NCI-H345 (cell line): Measurements from ENCODE around the gene AUH.

Source experiments
- DNase-seq: peaks from one replicate; lab custom pipeline; 2025; lab: John Stamatoyannopoulos, UW

AUH gene

DNA sequence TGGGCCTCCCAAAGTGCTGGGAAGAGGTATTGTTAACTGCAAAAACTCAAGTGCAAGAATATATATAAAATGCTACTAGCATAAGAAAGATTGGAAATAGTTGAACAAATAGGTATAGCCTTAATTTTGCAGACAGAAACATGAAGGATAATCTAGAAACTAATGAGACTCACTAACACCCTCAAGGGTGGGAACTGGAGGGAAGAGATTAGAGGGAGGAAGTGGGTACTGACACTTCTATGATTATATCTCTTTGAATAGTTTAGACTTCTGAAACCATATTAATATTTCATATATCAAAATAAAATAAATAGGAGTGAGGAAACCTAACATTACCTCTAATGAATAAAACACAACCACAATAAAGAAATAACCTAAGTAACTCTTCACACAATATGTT is 23.0 kb downstream of the AUH start:
- DNase-seq, result no peak

DNA sequence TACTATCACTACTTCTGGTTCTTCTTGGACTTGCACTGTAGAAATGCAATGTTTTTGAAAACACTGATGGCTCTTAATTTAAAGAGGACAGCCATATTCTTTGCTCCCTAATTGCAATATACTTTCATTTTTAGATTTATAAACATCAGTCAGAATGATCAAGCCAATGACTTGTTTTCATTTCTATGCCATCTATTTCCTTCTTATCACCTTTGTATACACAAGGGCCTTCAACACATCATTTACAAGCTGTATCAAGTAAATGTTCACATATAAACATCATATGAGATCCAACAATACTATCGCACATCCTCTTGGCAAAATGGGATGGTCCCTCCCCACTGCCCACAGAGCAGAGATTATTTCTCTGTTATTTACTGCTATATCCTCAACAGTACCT is 24.9 kb downstream of the AUH start:
- DNase-seq, result no peak

DNA sequence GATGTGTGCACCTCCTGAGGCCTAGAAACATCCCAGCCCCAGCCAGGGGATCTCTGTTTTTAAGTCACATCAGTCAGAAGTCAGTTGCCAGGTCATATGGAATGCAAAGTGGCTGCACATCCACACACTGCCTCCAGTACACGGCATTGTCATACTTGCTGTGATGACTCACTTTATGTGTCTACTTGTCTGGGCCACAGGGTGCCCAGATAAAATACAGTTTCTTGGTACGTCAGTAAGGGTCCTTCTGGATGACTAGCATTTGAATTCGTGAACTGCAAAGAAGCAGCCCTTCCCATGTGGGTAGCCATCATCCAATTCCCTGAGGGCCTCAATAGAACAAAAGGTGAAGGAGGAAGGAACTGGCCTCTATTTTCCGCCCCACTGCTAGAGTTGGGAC is 27.7 kb downstream of the AUH start:
- no peak for DNase-seq

DNA sequence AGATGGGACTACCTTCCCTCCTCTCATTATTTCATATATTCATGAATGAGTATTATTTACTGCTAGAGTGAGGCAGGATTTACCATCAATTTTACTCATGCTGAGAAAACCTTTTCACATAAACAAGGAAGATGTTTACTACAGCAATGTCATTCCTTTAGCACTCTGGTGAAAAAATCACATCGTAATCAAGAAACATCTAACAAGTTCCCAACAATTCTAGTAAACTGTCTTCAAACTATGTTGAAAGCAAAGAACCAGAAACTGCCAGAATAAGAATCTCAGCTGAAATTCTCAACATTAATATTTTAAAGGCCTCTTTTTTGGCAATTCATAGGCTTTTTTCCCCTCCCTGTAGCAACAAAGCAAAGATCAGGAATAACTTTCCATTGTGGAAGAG is 28.2 kb downstream of the AUH start:
- no peak for DNase-seq

DNA sequence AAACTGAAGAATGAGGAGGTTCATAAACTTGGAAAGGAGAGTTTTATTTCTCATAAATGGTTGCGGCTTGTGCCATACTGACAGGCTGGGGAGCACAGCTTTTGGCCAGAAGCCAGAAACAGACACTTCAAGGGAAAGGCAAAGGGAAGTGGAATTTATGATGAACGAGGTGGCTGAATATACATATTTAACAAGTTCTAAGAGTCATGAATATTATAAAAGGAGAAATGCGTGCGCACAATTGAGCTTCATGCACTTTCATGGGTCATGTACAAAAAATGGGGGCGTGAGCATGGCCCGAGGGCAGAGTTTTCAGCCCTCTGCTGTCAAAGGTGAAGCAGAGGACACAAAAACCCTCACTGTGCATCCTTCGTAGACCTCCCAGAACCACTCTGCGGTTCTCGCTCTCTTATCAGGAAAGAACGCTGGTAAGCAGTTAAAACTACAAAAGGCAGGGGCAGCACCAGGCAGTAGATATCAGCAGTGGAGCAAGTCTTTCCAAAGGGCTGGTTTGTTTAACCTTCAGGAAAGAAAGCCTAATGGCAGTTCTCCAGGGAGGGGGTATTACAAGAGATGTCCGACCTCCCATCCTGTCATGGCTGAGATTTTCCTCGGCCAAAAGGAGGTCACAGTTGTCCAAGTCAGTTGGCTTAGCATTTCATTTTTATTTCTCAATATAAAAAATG is 29.0 kb downstream of the AUH start:
- no peak for DNase-seq

DNA sequence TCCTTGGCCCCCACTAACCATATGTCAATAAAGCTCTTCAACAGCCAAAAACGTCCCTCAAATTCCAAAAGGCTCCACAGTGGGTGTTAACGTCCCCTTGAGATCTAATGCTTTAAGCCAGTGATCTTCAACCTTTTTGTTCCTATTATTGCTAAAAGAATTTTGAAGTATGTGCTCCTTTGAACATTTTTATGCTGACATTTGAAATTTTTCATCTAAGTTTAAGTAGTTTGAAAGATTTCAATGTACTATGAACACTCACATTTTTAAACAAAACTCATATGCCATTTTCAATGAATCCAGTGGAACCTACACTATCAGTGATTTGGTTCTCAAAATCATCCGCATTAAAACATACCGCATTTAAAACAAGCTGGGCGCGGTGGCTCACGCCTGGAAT is 29.9 kb downstream of the AUH start:
- DNase-seq, result no peak

DNA sequence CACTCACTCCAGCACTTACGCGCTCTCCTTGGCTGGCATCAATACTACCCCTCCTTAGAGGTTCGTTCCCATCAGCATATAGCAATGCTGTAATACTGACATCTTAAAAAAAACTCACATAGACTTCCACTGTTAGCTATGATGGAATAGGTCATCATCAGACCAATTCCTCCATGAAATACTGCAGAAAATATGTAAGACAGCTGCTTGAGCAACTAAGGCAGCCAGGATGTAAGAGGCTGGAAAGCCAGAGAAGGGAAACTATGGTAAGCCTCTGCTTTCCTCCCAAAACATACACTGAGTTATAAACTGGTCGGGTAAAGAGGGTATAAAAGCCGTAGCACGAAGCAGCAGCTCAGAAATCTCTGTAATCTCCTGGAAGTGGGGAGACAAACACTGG is 33.5 kb downstream of the AUH start:
- no peak for DNase-seq

DNA sequence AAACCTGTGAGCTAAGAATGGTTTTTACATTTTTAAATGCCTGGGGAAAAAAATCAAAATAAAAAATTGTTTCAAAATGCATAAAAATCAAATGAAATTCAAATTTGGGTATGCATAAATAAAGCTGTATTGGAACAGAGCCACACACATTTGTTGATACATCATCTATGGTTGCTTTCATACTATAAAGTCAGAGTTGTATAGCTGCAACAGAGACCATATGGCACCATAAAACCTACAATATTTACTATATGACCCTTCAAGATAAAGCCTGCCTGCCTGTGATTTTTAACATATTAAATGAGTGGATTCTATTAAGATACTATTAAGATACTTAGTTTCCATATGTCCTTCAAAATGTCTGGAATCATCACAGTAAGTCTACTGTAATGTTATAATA is 40.0 kb downstream of the AUH start:
- DNase-seq, result no peak

DNA sequence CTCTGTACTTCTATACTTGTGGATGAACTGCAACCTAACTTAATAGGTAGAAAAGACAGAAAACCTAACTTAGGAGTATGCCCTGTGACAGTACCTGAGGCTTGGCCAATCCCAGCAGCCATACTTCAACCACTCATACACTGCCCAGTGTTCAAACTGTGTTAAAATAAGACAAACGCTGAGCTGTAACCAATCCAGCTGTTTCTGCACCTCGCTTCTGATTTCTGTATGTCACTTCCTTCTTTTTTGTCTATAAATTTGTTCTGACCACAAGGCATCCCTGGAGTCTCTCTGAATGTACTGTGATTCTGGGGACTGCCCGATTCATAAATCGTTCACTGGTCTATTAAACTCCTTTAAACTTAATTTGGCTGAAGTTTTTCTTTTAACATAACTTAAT is 41.4 kb downstream of the AUH start:
- no peak for DNase-seq

DNA sequence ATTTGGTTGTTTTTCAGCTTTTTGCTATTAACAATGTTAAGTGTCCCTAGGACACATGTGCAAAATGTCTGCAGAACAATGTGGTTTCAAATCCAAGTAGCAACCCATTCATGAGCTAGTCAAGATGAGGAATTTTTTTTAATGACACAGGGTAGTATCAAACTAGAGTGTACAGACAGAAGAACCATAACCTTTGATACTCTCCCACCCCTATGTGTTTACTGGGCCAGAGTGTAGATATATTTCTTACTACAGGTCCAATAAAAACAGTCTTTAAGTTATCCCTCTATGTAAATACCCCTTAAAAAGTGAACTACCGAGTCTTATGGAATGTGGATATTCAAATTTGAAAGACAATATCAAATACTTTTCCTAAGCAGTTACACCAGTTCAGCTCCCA is 45.6 kb downstream of the AUH start:
- no peak for DNase-seq

DNA sequence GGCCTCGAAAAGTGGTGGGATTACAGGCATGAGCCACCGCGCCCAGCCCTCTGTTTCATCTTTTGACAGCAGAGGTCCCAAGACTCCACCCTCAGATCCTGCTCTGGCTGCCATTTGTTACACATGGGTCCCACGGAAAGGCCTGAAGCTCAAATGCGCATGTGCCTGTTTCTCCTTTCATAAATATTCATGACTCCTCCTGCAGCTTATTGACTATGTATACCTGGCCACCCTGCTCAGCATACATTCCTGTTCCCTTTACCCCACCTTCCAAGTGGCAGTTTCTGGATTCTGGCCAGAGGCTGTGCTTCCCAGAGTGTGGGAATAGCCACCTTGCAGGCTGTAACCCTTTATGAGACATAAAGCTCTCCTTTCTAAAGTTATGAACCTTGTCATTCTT is 46.5 kb downstream of the AUH start:
- no peak for DNase-seq

DNA sequence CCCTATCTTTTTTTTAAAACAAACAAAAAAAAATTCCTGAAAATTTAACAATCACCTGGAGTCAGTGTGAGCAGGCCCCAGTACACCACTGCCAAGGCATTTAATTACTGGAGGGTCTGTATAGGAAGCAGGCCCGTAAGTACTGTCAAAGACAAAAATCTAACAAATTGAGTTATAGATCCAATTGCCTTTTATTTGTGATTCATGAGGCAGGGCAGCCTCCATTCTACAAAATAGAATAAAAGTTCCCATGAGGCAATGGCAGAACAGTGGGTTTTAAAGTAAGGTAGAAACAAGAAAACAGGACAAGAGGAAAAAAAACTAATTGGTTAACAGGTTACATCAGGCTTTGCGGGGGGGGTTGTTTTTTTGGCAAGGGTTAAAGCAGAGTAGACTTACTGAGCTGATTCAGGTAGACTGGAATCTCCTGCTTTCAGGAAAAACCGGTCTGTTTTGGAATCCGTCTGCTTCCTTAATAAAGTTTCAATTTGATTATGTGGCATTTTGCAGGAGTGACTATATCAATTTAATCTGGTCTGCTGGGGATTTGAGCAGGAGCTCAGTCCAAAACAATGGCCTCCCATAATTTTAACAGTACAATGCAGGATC is 48.9 kb downstream of the AUH start:
- DNase-seq, result no peak

DNA sequence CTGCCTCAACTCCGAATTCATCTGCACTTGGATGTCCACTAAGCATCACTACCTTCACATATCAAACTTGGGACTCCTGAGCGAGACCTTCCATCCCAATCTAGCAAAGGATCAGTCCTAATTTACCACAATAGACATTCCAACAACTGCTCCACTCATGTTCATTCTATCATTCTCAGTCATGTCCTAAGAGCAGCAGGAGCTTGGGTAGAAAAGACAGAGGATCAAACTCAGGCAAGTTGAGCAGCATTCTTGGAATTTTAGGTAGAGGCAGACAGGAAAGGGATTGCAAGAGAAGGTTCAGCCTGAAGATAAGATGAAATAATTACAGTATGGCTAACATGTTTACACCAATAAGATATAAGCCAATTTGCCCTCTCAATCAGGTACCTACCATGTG is 51.7 kb downstream of the AUH start:
- no peak for DNase-seq

DNA sequence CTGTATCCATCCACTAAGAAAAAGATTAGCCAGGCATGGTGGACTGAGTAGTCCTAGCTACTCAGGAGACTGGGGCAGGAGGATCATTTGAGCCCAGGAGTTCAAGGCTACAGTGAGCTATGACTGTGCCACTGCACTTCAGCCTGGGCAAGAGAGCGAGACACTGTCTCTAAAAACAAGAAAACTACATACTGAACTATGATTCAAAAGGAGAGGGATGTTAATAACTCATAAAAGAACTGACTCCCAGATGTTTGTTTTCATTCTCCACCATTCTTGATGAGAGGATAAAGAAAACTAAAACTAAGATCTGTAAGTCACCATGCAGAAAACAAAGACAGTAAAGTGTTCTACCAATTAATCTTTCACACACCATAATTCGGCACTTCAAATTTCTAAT is 53.5 kb downstream of the AUH start:
- no peak for DNase-seq

DNA sequence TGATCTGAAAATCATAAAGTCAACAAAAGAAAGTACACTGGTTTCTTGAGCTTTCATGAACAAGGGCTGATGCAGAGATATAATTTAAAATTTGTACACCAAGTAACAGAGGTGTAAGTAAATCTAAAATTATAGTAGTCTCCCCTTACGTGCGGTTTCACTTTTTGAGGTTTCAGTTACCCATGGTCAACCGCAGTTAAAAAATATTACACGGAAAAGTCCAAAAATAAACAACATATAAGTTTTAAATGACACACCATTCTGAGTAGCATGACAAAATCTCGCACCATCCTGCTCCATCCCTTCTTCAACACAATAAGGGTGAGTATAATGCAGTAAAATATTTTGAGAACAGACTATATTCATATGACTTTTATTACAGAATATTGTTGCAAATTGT is 54.4 kb downstream of the AUH start:
- no peak for DNase-seq

DNA sequence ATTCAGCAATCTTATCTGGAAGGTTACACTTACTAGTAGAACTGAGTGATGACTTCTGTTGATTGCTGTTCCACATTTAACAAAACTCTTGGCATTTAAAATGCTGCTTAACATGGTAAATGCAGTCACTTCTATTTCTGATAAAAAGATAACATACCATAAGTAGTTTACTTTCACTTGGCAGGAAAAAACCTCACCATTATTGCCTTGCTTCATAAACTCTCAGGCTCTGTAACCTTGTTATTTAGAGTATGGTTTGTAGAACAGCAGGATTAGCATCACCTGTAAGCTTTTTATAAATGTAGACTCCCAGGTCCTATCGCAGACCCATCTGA is 55.5 kb downstream of the AUH start:
- DNase-seq, result no peak

DNA sequence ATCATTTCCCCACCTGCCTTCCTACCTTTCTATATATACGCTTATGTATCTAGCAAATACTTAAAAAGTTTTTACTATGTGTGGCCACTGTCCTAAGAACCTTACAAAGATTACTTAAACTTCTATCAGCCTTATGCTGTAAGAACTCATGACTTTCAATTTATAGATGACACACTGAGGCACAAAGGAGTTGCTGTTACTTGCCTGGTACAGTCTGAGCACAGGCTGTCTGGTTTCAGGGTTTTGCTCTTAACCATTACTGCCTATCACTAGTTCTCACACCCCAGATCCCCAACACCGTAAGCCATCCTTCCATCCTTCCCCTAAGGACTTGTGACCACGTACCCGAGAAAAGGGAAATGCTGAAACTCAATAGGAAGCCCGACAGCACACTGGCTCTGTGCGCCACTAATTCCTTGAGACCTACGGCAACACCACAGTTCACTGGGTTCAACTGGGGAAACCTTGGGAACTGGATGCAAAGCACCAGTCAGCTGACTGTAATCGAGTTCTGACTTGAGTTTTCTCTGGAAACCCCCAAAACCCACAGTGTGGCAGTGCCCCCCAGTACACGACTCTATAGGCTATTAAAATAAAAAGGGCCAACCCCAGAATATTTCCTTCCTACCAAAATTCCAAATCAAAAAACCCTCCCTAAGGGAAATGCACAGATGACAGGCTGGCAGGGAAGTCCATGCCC is 56.0 kb downstream of the AUH start:
- no peak for DNase-seq

DNA sequence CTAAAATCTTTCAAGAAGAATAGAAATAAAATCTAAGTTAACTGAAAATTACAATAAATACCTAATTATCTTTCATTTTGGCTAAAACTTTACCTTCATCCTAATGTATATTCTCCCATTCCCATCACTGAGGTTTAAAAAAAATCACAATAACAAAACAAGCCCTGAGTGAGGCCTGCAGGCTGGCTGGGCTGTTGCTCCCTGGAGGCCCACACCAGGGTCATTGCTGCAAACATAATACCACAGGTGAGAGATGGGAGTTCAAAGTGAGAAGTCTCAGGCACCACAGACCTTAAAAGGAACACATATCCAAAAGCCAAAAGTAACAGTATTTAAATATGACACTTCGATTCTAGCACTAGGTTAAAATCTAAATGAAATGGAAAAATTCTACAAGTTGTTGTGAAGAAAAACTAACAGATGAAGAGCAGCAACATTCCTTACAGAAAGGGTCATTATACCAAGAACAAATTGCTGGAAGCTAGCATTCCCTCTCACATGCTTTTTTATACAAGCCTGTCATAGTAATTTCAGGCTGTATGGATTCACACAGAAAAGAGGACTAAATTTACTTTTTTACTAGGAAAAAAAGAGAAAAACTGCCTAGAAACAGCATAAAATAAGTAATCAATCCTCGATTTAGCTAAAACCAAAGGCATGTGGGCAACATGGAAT is 57.8 kb downstream of the AUH start:
- DNase-seq, result no peak

DNA sequence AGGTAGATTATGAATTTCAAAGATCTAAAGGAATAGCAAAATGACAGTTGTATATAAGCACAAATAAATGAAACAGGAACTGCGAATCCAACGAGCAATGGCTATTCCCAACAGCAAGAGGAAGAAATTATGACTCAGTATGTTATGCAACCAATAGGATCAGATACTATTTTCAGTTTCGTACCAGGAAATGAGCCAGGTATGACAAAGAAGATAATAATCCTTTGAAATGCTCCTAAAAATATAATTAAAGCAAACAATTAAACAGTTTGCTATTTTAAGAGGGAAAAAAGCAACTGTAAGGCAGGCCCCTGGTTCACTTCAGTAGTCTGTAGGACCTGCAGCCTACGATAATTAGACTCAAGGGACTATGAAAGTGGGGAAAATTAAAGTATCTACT is 58.9 kb downstream of the AUH start:
- DNase-seq, result no peak

DNA sequence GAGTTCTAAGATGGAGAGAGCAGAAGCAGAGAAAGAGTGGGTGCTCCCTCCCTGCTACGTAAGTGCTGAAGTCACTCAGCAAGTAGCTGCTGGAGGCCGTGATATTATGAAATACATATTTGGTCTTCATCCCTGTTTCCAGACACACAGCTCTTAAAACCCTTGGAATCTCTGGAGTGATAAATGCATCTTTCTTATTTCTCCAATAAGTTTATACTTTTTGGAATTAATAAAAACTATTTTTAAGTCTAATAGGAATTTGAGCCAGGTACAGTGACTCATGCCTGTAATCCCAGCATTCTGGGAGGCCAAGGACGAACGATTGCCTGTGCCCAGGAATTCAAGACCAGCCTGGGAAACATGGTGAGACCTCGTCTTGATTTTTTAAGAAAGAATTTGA is 60.6 kb downstream of the AUH start:
- DNase-seq, result no peak

DNA sequence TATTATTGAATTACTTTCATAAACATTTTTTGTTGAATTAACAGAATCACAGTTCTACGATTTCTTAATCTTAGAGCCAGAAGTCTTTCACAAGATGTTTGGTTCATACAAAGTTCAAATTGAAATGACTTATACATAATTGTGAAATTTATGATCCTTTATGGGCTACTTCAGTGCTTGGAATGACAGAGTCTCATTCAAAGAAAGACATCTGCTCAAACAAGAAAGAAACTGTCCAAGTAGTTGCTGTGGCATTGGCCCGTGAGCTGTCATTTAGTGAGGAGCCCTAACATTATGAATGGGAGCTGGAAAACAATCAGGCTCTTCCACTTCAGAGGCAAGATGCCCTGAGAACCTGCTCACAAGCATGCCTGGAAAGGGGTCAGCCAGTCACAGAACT is 63.4 kb downstream of the AUH start:
- no peak for DNase-seq

DNA sequence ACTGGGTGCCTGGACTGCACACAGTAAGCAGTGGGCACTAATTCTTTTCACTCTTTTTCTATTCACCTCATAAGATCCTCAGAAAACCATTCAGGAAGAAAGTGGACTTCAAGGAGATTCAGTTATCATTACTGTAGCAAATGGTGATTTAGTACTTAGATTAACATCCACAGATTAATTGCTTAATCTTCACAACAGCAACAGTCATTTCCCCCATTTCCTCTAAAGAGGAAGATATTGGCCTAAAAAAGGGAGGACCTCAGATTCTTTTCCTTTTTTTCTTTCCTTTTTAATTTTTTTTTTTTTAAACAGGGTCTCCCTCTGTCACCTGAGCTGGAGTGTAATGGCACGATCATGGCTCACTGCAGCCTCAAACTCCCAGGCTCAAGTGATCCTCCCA is 64.4 kb downstream of the AUH start:
- DNase-seq, result no peak

DNA sequence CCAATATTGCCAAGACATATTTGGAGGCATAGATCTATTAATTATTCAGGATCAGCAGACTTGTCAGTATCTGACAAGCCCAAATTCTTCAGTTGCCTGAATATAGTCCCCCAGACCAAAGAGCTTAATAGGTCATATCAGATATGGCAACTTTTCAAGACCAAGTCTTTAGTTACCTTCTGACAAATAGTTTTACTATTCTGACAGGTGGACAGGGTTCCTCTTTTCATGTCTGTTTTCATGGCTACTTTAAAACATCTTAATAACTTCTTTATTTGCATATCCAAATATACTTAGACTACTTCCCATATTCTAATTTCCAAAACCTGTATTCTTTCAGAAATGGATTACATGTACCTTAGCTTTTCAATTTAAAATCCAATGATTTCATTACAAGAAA is 65.4 kb downstream of the AUH start:
- DNase-seq, result no peak
